Urinary bladder (tissue), 4 donors: Measurements from ENCODE around the gene PDXK. TPM values are rescaled to one million over a fixed set of nuclear protein-coding genes. Genes with fewer than 3 reads are reported as not detected.

Experiments used
- DNase-seq: peaks from one replicate; pipeline ENCODE4 v3.0.0-alpha.2; 2015; ENCODE audit errors: extremely low spot score
- H3K27ac ChIP-seq: one replicate; pipeline ENCODE4 v1.5.1; 2013; ENCODE audit warnings: low read depth, mild to moderate bottlenecking, moderate library complexity
- H3K36me3 ChIP-seq: one replicate; pipeline ENCODE4 v1.6.1; 2013; ENCODE audit warnings: mild to moderate bottlenecking, moderate library complexity; ENCODE audit not compliant: insufficient read depth
- H3K4me1 ChIP-seq: one replicate; pipeline ENCODE4 v1.6.1; 2013; ENCODE audit warnings: mild to moderate bottlenecking, moderate library complexity; ENCODE audit not compliant: insufficient read depth
- H3K4me3 ChIP-seq: one replicate; pipeline ENCODE4 v1.5.1; 2013; ENCODE audit warnings: low read depth, low read length
- WGBS: extraction: QIAGEN DNeasy Blood & Tissue Kit; methylation state at CpG from one replicate; pipeline ENCODE4 v1.1.7; 2013; 5-methylcytosine and 5-hydroxymethylcytosine counted together
- polyA plus RNA-seq: library from polyadenylated mRNA; stranded (reverse); fragments of 200-250 nt; gene quantifications from one replicate; pipeline ENCODE4 v1.2.3, GENCODE V29; 2013
- total RNA-seq: library from RNA; depleted of rRNA; stranded (reverse); fragments of >200 nt; gene quantifications from one replicate; pipeline ENCODE4 v1.2.3, GENCODE V29; 2014
- donor health status: healthy with polysubstance abuse.
- donor health status: healthy.

Gene PDXK
- total and polyA plus RNA-seq, 2 donors = 30.8 to 34.1 TPM

GRCh38 chr21:43772425-43772821, 53.5 kb downstream of the PDXK start:
- Histone ChIP-seq H3K27ac (no peak overlapping the region), H3K4me3 (no peak overlapping the region), H3K4me1 (no peaks in the 10 kb centered on the region), H3K36me3 (no peaks in the 10 kb centered on the region)
- DNase-seq = no peak
- 62% methylated on average over 6 of the region's 6 CpGs for WGBS

GRCh38 chr21:43774163-43774562, 55.2 kb downstream of the PDXK start:
- no peaks in the 10 kb centered on the region for H3K36me3 ChIP-seq
- no peak overlapping the region for H3K27ac ChIP-seq
- no peak for DNase-seq
- no peak overlapping the region for H3K4me3 ChIP-seq
- no peaks in the 10 kb centered on the region for H3K4me1 ChIP-seq
- 98% methylated on average over 10 of the region's 10 CpGs for WGBS

GRCh38 chr21:43775190-43775589, 56.3 kb downstream of the PDXK start:
- Histone ChIP-seq H3K27ac (no peak overlapping the region), H3K4me1 (no peaks in the 10 kb centered on the region), H3K36me3 (no peaks in the 10 kb centered on the region), H3K4me3 (peak overlapping the region; percentile 78)
- WGBS = 76% methylated on average over 12 of the region's 12 CpGs
- no peak for DNase-seq

- under 1% methylated on average over 71 of the region's 71 CpGs for WGBS
- no peaks in the 10 kb centered on the region for H3K4me1 ChIP-seq
- peak within 1 kb of the TSS; percentile 88 for H3K27ac ChIP-seq
- peak within 1 kb of the TSS; percentile 78 for H3K4me3 ChIP-seq
- DNase-seq = no peak
- no peaks in the 10 kb centered on the region for H3K36me3 ChIP-seq
These were observed 57.0 kb downstream of the PDXK start, which contains the start of gene CSTB for GRCh38 chr21:43775795-43776430. Gene CSTB (minus strand): TSS chr21:43776308. CDS start chr21:43776269, 39 bp downstream.

- no peaks in the 10 kb centered on the region for H3K4me1 ChIP-seq
- DNase-seq = no peak
- peak overlapping the region; percentile 54 for H3K27ac ChIP-seq
- H3K4me3 ChIP-seq = no peak overlapping the region
- H3K36me3 ChIP-seq = no peaks in the 10 kb centered on the region
- 95% methylated on average over 5 of the region's 5 CpGs for WGBS
These were observed 59.0 kb downstream of the PDXK start for GRCh38 chr21:43777953-43778352.

- no peak for DNase-seq
- WGBS = 52% methylated on average over 20 of the region's 20 CpGs
These were observed 59.8 kb downstream of the PDXK start for GRCh38 chr21:43778469-43779335.

GRCh38 chr21:43779660-43780059, 60.7 kb downstream of the PDXK start:
- H3K36me3 ChIP-seq = no peaks in the 10 kb centered on the region
- H3K27ac ChIP-seq = no peak overlapping the region
- H3K4me3 ChIP-seq = no peak overlapping the region
- no peak for DNase-seq
- H3K4me1 ChIP-seq = no peaks in the 10 kb centered on the region
- 80% methylated on average over 5 of the region's 5 CpGs for WGBS

More at GRCh38 chr21:43778469-43779335, 59.8 kb downstream of the PDXK start:
- H3K27ac ChIP-seq = peak overlapping the region; percentile 64
- no peaks in the 10 kb centered on the region for H3K36me3 ChIP-seq
- no peak overlapping the region for H3K4me3 ChIP-seq
- no peaks in the 10 kb centered on the region for H3K4me1 ChIP-seq

- Histone ChIP-seq H3K4me1 (no peaks in the 10 kb centered on the region), H3K4me3 (no peak overlapping the region), H3K36me3 (no peaks in the 10 kb centered on the region), H3K27ac (peak overlapping the region; percentile 31)
- no peak for DNase-seq
- WGBS = 72% methylated on average over 6 of the region's 6 CpGs
These were observed 62.9 kb downstream of the PDXK start for GRCh38 chr21:43781846-43782245.

- no peak for DNase-seq
- H3K36me3 ChIP-seq = no peaks in the 10 kb centered on the region
- 70% methylated on average over 5 of the region's 5 CpGs for WGBS
- H3K4me3 ChIP-seq = no peak overlapping the region
- H3K4me1 ChIP-seq = no peaks in the 10 kb centered on the region
- peak overlapping the region; percentile 63 for H3K27ac ChIP-seq
These were observed 63.6 kb downstream of the PDXK start for GRCh38 chr21:43782431-43783097.

GRCh38 chr21:43783098-43783700, 64.3 kb downstream of the PDXK start:
- no peaks in the 10 kb centered on the region for H3K36me3 ChIP-seq
- 84% methylated on average over 17 of the region's 17 CpGs for WGBS
- H3K27ac ChIP-seq = no peak overlapping the region
- no peaks in the 10 kb centered on the region for H3K4me1 ChIP-seq
- H3K4me3 ChIP-seq = no peak overlapping the region
- no peak for DNase-seq

- Histone ChIP-seq H3K4me1 (no peaks in the 10 kb centered on the region), H3K36me3 (no peaks in the 10 kb centered on the region), H3K4me3 (no peak overlapping the region), H3K27ac (no peak overlapping the region)
- WGBS = 55% methylated on average over 3 of the region's 3 CpGs
- no peak for DNase-seq
These were observed 66.2 kb downstream of the PDXK start for GRCh38 chr21:43785134-43785533.

GRCh38 chr21:43786300-43786806, 67.4 kb downstream of the PDXK start:
- DNase-seq = no peak
- H3K36me3 ChIP-seq = no peaks in the 10 kb centered on the region
- H3K27ac ChIP-seq = no peak overlapping the region
- no peaks in the 10 kb centered on the region for H3K4me1 ChIP-seq
- no peak overlapping the region for H3K4me3 ChIP-seq
- 87% methylated on average over 18 of the region's 18 CpGs for WGBS

GRCh38 chr21:43786807-43787440, 68.0 kb downstream of the PDXK start:
- no peak for DNase-seq
- Histone ChIP-seq H3K27ac (no peak overlapping the region), H3K36me3 (peaks cover under 1% of the 10 kb centered on the region), H3K4me1 (no peaks in the 10 kb centered on the region), H3K4me3 (no peak overlapping the region)
- WGBS = 94% methylated on average over 38 of the region's 38 CpGs
